Posterior cingulate gyrus (tissue), 11 donors: Measurements from ENCODE around the gene FBXO45.
"Not testable (repeated sequence)": the region's sequence is repeated elsewhere in the genome, so short reads cannot be mapped to it uniquely, and the experiment has no call there.

Source experiments
- DNase-seq, 10 donors: peaks; one replicate each; pipeline versions ENCODE4 v3.0.0 to v3.0.0-alpha.2; 2020 to 2021; ENCODE audit warnings: mixed read lengths in 3 of 10
- intact Hi-C: fragments of 100-400 bp; cut with DNase I; formaldehyde crosslinking; loops from one replicate; pipeline ENCODE4 v1.15.1; 2023

The FBXO45 gene

DNA sequence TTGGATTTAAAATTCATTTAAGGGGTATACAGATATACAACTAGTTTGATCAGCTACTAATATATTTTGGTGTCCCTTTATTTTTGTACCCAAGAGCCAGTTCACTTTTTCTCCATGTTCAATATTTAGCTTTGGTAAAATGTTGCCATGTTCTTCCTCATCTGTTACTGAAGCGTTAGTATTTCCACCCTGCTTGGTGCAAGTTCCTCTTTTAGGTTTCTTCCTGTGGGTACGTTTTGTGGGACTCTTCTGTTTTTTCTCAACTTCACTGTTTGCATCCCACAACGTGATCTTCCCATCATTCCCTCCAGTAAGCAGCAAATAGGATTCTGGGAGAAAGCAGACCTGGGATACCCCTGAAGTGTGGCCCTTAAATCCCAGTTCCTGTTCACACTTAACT, 14.3 kb upstream of the FBXO45 start:
- no peak for DNase-seq
- intact Hi-C loops = no loop called here

DNA sequence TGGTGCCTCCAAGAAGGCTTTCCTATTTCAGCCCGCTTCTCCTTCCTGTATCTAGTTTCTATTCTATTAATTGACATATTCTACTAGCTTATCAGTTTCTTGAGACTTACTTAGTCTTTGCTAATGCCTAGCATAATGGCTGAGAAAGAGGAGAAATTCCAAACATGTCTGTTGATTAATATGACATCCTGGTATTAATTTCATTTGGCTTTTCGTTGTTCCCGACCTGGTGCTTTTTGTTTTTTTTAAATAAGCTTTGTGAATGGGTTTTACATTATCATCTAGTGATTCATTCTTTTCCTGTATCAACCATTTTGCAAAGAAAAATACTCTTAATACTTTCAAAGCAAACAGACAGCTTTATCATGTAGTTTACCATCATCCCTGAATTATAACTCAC, 13.2 kb upstream of the FBXO45 start:
- DNase-seq = no peak
- intact Hi-C loops = no loop called here

DNA sequence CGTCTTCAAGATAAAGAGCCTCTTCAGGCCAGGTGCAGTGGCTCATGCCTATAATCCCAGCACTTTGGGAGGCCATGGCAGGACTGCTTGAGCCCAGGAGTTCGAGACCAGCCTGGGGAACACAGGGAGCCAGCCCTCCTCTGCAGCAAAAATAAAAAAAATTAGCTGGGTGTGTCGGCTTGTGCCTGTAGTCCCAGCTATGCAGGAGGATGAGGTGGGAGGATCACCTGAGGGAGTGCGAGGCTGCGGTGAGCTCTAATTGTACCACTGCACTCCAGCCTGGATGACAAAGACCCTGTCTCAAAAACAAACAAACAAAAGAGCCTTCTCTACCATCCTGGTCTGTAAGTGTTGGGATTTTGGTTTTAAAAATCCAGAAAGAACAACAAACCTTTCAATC, 11.2 kb upstream of the FBXO45 start:
- no peak for DNase-seq
- intact Hi-C loops = no loop called here

DNA sequence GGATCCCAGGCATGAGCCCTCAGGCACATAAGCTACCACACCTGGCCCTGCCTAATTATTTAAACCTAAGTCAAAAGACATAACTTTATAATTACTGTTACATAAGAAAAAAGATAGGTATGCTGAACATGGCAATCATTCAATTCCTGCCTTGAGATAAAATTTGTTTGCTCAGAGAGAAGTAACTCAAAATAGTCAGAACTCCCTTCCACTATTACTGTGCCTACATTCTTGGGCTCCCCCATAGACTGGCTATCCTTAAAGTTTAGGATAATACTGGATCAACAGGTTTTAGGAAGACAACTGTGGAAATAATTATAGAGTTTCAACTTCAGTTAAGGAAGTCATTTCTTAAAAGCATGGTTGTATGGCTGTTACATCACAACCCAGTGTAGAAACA, 10.0 kb upstream of the FBXO45 start:
- DNase-seq = no peak
- intact Hi-C loops = no loop called here

DNA sequence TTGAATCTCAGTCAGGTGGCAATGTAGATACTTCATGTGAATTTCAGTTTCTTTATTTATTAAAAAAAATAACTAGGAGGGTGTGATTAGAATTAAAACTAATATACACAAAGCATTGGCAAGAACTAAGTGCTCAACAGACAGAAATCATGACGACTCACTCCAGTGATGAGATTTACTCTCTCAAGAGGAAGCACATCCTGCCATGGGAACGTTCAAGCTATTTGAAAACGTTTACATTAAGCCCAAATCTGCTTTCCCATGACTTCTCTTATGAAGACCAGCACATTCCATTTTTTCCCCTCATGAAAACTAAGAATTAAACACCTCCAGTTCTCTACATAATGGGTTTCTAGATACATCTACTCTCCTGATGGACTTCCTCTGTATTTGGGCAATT, 8.6 kb upstream of the FBXO45 start:
- intact Hi-C loops = no loop called here
- no peak for DNase-seq

DNA sequence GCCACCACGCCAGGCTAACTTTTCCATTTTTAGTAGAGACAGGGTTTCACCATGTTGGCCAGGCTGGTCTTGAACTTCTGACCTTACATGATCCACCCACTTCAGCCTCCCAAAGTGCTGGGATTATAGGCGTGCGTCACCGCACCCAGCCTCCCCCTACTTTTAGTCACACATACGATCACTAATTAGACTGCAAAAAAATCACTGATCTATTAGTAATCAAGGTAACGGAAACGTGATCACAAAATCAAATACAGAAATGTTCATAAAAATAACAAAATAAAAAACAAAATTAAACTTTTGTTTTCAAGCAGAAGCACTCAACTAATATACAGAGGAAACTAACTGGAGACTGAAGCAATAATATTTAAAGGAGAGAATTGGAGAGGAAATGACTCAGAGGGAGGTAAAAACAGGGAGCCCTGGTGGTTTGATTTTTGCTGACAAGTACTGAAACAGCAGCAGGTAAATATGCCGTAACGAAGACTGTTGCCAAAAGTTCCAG, 4.7 kb upstream of the FBXO45 start:
- no peak for DNase-seq
- intact Hi-C loops = no loop called here

DNA sequence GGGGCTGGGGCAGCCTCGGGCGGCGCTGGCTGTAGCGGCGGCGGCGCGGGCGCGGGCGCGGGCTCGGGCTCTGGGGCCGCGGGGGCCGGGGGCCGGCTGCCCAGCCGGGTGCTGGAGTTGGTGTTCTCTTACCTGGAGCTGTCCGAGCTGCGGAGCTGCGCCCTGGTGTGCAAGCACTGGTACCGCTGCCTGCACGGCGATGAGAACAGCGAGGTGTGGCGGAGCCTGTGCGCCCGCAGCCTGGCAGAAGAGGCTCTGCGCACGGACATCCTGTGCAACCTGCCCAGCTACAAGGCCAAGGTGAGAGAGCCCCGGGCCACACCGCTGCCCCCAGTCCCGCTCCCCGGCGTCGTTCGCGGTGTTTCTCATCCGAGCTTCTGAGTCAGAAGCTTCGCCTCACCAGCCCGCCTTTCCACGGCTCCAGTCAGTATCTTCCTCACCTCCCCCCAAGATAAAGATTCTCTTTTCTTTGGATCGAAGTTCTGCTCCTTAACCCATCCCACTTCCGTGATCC, 600 bp downstream of the FBXO45 start:
- peak in 9 of 10 donors; percentile 4 to 91 (median 28) for DNase-seq
- intact Hi-C loops = loop anchor here (2.0 to 5.0 kb wide), 2 partner anchors 67 to 374 kb away; partner anchors contain the start of genes NCBP2 and RNF168

DNA sequence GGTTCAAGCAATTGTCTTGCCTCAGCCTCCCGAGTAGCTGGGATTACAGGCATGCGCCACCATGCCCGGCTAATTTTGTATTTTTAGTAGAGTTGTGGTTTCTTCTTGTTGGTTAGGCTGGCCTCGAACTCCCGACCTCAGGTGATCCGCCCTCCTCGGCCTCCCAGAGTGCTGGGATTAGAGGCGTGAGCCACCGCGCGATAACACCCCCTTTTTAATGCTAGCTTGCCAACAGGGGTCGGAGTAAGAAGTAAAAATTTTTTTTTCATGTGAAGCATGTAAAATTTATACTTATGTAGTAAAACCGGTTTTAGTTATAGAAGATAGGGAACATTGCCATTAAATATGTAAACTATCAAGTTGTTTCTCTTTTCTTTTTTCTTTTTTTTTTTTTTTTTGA, 1.9 kb downstream of the FBXO45 start:
- DNase-seq, intact Hi-C loops: not testable (repeated sequence)

DNA sequence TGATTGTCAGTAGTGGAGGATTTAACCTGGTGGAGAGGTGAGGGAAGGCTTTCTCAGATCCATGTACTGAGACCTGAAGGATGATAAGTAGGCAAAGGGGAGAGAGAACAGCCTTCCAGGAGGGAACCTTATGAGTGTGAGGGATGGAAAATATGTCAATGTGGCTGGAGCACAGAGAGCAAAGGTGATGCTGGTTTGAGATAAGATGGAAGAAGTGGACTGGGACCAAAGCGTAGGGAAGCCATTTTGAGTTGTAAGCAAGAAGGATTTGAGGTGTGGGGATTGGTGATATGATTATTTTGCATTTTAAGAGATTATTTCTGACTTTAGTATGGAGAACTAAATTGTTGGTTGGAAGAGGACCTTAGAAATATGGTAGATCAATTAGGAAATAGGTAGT, 3.9 kb downstream of the FBXO45 start:
- DNase-seq = no peak
- intact Hi-C loops = no loop called here

DNA sequence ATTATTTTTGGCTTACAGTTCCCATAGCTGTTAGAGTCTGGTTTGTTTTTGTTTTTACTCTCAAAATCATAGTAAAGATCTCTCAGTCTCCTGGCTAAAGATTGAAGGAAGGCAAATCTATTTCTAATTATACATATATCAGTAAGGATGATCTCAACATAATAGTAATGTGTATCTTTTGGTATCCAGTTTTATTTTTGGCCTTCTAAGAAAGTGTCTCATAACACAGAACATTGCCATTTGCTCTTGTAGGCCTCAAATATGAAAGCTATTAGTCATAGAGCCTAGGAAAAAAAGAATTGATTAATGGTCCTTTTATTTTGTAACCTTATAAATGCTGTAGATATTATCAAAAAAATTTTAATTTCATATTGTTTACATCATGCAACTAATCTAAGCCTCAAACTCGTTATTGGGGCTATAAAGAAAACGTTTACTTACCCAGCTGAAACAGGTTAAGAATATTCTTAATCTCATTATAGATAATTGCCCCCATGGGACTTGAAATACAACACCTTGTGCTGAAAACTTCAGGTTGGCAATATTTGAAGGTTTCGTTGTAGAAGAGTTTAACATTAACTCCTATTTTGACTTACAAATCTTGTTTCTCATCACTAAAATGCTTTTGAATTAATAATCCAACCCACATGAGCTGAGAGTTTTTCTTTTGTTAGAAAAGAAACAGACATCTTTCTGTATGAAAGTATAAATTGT, 16.7 kb downstream of the FBXO45 start:
- intact Hi-C loops = no loop called here
- no peak for DNase-seq

DNA sequence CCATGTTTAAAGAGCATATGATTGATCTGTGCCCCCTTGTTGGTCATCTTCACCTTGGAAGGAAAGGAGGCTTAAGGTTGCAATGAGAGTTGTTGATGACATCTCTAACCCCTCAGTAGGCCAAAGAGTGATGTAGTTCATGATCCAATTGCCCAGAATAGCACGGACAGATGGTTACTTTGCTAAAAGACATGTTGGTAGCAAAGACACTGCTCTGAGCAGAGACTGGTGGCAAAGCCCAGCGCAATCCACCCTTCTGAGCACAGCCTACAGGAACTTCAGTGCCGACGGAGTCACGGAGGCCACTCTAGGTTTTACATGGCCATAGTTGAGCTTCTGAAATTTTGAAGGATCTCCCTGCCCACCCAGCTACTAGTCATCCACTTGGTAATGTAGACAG, 21.8 kb downstream of the FBXO45 start:
- no peak for DNase-seq
- intact Hi-C loops = no loop called here

DNA sequence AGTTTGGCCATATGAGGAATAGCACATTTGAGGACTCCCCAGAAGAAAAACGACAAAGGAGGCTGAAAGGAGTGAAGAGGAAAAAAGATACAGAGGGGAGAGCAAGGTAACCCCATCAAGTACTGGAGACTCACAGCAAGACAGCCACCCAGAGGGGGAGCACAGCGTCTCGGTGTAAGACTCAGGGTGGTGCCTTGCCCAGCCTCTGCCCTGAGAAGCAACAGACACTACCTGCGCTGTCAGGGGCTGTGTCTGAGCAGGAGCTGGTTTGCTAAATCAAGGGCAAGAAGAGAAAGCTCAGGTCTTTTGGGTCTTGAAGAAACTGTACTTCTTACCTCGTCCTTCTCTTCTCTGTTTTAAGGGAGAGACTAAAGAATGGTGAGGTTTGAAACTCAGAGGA, 27.9 kb downstream of the FBXO45 start:
- no peak for DNase-seq
- intact Hi-C loops = no loop called here

DNA sequence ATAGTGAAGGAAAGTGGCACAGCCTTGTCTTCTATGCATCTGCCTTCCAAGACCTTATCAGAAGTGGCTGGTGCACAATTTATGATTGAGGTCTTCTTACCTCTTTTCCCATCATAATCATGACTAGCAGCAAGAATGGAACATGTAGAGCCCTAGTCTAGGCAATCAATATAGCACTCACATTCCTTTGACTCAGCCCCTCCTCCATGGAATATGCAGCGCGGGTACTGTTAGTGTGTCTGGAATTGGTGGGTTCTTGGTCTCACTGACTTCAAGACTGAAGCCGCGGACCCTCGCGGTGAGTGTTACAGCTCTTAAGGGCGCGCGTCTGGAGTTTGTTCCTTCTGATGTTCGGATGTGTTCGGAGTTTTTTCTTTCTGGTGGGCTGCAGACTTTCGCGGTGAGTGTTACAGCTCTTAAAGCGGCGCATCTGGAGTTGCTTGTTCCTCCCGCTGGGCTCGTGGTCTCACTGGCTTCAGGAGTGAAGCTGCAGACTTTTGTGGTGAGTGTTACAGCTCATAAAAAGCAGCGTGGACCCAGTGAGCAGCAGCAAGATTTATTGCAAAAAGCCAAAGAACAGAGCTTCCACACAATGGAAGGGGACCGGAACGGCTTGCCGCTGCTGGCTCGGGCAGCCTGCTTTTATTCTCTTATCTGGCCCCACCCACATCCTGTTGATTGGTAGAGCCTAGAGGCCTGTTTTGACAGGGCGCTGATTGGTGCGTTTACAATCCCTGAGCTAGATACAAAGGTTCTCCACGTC, 29.7 kb downstream of the FBXO45 start:
- DNase-seq = peak in 1 of 10 donors; percentile 26

DNA sequence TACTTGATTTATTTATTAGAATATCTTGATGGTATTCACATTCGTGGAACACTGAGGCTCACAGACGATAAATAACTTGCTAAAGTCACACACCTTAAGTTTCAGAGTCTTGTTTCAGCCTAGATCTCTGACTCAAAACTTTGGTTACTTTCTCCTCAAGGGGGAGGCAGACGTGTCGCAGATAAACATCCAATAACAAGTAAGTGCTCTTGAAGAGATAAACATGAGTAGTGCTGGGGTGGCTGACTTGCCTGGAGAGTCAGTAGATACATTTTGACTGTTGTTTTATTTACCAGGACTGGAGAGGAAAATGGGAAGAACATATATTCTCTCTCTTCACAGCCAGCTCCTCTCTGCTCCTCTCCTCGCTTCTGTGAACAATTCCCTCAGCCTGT, 31.3 kb downstream of the FBXO45 start:
- DNase-seq = no peak
- intact Hi-C loops = no loop called here

More for the DNA sequence above, 29.7 kb downstream of the FBXO45 start:
- intact Hi-C loops = not testable (repeated sequence)

DNA sequence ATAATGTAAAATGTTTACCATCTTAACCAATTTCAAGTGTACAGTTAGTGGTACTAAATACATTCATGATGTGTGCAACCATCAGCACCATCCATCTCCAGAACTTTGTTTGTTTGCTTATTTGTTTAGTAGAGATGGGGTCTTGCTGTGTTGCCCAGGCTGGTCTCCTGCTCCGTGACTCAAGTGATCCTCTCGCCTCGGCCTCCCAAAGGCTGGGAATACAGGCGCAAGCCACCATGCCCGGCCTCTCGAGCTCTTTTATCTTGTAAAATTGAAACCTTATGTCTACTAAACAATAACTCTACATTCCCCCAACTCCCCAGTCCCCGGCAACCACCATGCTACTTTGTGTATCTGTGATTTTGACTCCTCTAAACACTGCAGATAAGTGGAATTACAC, 31.9 kb downstream of the FBXO45 start:
- intact Hi-C loops = no loop called here
- no peak for DNase-seq

DNA sequence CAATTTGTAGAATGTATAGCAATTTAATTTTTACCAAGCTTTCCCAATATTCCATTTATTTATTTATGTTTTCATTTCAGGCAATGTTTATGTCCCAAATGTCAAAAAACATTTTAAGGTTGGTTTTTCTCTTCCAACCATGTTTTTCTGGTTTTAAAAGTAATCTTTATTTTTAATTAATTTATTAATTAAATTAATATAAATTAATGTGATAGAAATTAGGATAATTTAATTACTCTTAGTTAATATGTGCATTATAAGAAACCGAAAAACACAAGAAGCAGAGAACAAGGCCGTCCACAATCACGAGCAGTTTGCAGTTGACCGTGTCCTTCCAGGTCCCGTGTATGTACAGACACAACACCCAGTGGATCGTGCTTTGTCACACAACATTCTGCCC, 34.2 kb downstream of the FBXO45 start:
- intact Hi-C loops = no loop called here
- peak in 1 of 10 donors; percentile 37 for DNase-seq

DNA sequence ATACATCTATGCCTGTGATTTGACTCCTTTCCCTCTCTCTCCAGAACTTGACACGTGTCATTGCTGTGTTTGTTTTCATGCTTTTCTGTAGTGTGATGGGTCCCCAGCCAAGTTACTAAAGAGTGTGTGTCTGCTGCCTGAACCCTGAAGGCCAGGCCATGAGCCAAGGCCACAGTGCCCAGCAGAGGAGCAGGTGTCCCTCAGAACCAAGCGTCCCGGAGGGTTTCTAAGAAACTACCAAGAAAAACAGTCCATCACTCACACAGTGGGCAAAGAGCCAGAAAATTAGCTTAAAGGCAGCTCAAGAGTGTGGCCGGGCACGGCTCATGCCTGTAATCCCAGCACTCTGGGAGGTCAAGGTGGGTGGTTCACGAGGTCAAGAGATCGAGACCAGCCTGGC, 35.2 kb downstream of the FBXO45 start:
- no peak for DNase-seq
- intact Hi-C loops = no loop called here

DNA sequence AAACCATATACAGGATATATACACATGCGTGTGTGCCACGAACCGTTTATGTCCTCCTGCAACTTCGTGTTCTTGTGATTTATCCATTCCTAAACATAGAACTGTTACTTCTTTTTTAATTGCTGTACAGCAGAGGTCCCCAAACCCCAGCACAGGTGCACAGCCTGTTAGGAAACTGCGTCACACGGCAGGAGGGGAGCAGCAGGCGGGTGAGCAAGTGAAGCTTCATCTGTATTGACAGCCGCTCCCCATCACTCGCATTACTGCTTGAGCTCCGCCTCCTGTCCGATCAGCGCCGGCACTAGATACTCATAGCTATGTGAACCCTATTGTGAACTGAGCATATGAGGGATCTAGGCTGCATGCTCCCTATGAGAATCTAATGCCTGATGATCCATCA, 36.1 kb downstream of the FBXO45 start:
- DNase-seq = no peak
- intact Hi-C loops = no loop called here

DNA sequence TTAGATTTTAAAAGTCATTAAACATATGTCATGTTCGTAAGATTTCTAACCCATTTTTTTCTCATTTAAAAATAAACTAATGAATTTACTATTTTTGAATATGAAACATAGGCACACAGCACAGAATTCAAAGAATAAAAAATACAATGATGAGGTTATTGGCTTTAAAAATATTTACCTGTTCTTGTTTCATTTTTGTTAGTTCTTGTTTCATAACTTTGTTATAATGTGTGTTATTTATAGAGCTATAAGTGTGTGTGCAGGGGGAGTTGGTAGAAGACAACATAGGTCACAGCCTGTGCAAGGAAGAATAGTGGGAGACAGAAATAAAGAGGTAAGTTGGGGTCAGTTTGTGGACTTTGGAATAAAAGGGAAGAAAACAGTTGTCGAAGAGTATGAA, 40.2 kb downstream of the FBXO45 start:
- DNase-seq = no peak
- intact Hi-C loops = loop anchor here (1.0 to 2.0 kb wide), 3 partner anchors 24 to 362 kb away; no protein-coding TSS in a partner anchor

DNA sequence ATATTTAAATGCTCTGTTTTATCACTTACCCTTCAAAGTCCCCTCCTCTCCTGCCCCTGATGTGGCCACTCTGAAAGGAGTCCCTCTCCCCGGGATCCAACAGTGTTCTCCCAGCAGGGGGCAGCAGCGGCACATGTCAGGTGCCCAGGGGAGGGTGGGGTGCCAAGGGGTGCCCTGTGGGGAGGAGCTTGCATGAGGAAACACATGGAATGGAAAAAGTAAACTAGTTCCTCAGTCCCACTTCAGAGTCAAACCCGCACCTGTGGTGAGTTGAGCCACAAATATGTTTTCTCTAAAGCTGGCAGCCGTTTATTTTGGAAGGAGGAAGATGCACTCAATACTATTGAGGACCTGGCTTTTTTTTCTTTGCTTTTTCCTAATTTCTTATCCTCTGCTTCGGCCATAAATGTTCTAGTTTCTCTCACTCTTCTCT, 40.9 kb downstream of the FBXO45 start:
- intact Hi-C loops = loop anchor here (1.0 to 2.0 kb wide), 3 partner anchors 23 to 361 kb away; no protein-coding TSS in a partner anchor
- DNase-seq = peak; percentile 52 to 96 (median 86)

DNA sequence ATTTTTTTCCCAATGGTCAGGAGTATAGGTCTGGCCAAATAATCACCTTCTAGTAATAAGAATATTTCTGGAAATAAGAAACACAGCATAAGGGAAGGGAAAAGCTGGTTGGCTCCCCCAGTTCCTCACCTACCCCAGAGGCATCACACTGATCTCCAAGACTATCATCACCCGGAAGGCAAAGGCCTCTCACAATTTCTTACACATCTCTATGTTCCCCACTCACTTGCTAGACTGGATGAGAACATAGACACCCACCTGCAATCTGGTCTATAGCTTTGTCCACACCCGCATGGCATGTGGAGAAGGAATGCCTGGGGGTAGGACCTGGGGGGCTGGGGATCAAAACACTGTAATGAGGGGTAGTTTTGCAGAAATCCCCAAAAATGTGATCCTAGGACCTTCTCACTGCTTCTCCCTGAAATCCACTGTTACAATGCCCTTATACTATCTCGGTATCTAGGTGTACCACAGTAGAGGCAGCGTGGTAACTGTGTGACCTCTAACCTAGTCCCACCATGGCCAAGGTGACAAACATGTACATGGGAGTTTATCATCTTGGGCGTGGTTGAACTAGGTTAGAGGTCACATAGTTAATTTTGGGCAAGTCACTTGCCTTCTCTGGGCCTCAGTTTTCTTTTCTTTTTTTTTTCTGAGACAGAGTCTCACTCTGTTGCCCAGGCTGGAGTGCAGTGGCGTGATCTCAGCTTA, 41.5 kb downstream of the FBXO45 start:
- DNase-seq = no peak
- intact Hi-C loops = loop anchor here (1.0 to 2.0 kb wide), 3 partner anchors 23 to 361 kb away; no protein-coding TSS in a partner anchor
